ENCODE measurements around the gene BFSP1.

Gene BFSP1

DNA sequence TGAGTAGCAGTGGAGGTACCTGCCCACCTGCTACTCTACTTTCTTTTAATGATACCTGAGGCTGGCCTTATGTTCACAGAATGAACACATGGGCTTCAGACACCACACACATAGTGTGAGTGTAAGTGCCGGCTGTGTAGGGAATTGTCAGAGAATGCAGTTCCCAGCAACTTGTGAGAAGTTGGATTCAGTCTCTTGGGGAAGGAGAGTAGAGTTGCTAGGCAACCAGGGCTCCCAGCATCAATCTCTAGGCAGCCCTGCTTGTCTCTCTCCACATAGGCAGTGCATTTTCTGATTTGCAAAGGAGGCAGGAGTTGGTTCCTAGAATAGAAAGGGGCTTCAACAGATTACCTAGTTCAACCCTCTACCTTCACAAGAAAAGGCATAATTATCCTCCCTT lies 74.1 kb downstream of the BFSP1 start:
- DNase-seq = no peak

- no peak for DNase-seq
Observed at GRCh38 chr20:17456279-17456678, 74.9 kb downstream of the BFSP1 start.

- DNase-seq = no peak
Observed at GRCh38 chr20:17453592-17453991, 77.6 kb downstream of the BFSP1 start.

DNA sequence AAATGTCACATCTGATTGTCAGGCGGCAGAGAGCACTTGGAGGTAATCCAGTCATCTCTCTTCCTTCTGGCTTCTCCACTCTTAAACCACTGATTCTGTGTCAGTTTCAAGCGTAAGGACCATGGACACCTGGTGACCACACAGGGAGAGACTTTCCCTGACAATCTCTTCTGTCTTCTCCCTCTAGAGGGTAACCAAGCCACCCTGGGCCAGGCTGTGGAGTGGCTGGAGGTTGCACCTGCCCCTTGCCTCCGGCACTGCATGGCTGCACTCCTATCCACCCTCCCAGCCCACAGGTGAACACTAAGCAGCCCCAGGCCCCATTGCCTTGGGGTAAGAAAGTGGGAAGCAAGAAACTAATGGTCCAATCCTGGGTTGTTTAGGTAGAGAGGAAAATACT lies 78.7 kb downstream of the BFSP1 start:
- DNase-seq = no peak

DNA sequence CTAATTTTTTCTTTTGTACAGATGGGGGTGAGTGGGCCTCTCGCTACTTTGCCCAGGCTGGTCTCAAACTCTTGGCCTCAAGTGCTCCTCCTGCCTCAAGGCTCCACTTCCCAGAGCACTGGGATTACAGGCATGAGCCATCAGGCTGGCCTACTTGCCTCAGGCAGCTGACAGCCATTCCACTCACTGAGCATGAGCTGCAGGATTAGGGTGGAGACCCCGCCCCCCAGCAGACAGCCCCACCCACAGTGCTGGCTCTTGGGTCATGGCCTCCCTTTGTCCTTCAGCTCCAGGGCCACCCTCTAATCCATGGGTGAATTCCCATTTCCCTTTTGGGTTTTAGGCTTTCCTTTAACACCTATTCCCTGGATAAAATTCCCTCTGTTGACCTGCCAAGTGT lies 82.1 kb downstream of the BFSP1 start:
- no peak for DNase-seq

- no peak for DNase-seq
Observed at GRCh38 chr20:17448071-17448470, 83.1 kb downstream of the BFSP1 start.

DNA sequence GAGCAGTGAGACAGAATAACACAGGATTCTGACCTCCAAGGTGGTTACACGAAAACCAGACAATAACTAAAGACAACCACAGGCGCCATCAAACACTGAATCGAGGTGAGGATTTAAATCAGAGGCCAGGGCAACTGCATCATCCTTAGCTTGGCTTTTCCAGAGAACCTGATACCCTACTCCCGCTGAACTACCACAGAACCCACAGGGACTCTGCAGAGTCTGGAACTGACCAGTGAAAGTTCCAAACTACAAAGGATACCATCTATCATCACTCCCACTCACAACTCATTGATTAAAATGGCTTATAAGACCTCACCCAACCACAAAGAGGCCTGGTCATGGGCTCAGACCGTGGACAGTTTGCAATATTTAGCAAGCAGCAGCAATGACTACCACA lies 85.0 kb downstream of the BFSP1 start:
- DNase-seq = no peak

DNA sequence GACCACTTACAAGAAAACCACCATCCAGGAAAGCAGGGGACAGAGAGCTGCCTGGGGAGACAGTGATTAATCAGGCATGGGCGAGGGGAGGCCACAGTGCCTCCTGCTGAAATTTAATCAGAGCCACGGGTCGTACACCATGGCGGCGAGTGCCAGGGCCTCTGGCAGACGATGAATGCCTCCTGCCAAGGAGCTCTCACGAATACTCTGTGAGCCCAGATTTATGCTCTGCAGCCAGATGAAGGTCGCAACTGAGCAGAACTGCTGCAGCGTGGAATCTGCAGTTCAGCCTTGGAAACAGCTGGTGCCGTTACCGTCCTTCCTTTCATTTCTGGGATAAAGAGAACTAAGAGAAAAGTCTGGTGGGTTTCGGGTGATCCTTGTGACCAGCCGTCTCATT lies 85.6 kb downstream of the BFSP1 start:
- DNase-seq = no peak

- no peak for DNase-seq
Observed at GRCh38 chr20:17444091-17444490, 87.1 kb downstream of the BFSP1 start.

All from NCI-H1092 treated with DMSO at 0.1 percent for 48 hours (cell line).